Epithelial cell of proximal tubule (primary cell): ENCODE data around the gene PSKH1. TPM values are rescaled to one million over a fixed set of nuclear protein-coding genes. Genes with fewer than 3 reads are reported as not detected.

Experiments
- DNase-seq: peaks from one replicate; pipeline ENCODE4 v3.0.0-alpha.2; 2011; ENCODE audit warnings: low read depth
- H3K4me3 ChIP-seq: 2 replicates; pipeline ENCODE4 v1.5.1; 2011; ENCODE audit warnings: low read depth, mild to moderate bottlenecking, low read length
- total RNA-seq: library from RNA; depleted of rRNA; stranded (reverse); fragments of >200 nt; gene quantifications from 2 replicates; pipeline ENCODE4 v1.2.3, GENCODE V29; 2015
- TF ChIP-seq, protein P1 (sequence below): conservative IDR thresholded peaks from 2 replicates; pipeline ENCODE4 v1.5.1; 2012; ENCODE audit warnings: low read depth, mild to moderate bottlenecking, low read length

PSKH1 gene
- total RNA-seq, 1 donor from 2014 or later, result 6.7 TPM

DNA sequence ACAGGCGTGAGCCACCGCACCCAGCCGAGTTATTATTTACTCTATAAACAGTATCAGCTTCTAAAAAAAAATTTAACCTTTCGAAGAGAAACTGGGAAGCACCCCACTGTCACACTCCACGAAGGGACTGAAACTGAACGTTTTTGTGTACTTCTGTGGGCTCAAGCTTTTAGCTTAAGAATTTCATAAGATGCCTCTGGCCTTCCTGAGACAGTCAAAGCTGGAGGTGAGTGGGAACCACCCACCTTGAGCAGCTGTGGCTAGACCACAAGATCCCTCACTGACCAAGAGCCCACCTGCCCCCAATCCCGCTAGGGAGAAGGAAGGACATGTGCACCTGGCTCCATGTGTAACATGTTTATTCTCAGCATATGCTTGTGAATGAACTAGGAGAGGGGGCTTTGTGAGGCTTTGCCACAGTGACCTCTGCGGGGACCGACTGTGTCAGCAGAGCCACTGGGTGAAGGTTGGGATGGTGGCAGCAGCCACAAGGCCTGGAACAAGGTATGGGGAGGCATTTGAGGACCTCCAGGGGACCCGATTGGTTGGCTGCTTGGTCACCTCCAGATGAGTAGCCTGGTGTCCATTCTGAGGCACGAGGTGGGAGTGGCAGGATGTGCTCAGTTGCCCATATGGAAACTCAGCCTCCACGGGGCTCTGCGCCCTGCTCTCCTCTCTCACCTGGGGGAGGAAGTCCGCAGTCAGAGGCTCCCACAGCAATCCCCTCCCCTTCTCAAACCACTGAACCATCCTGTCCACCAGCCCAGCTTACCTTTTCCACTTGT is 82.5 kb downstream of the PSKH1 start:
- DNase-seq, result no peak
- TF ChIP-seq, protein P1, sequence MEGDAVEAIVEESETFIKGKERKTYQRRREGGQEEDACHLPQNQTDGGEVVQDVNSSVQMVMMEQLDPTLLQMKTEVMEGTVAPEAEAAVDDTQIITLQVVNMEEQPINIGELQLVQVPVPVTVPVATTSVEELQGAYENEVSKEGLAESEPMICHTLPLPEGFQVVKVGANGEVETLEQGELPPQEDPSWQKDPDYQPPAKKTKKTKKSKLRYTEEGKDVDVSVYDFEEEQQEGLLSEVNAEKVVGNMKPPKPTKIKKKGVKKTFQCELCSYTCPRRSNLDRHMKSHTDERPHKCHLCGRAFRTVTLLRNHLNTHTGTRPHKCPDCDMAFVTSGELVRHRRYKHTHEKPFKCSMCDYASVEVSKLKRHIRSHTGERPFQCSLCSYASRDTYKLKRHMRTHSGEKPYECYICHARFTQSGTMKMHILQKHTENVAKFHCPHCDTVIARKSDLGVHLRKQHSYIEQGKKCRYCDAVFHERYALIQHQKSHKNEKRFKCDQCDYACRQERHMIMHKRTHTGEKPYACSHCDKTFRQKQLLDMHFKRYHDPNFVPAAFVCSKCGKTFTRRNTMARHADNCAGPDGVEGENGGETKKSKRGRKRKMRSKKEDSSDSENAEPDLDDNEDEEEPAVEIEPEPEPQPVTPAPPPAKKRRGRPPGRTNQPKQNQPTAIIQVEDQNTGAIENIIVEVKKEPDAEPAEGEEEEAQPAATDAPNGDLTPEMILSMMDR, result no peak
- H3K4me3 ChIP-seq, result no peak overlapping the region

DNA sequence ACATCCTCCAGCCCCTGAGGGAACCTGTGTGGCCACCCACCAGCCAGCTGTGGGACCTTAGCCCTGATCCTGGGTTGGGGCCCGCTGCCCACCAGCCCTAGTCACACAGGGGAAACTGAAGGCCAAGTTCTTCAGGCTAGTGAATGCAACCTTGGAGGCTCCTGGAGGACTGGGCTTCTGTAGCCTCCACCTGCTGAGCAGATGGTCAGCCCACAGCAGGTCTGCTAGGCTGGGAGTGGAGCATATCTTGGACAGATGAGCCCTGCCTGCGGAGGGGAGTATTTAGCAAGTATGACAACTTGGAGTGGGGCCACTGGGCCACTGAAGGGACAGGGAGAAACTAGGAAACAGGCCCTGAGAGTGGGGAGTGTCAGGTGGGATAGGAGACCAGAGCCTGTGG is 83.2 kb downstream of the PSKH1 start:
- TF ChIP-seq, protein P1, result no peak
- no peak for DNase-seq
- H3K4me3 ChIP-seq, result no peak overlapping the region

DNA sequence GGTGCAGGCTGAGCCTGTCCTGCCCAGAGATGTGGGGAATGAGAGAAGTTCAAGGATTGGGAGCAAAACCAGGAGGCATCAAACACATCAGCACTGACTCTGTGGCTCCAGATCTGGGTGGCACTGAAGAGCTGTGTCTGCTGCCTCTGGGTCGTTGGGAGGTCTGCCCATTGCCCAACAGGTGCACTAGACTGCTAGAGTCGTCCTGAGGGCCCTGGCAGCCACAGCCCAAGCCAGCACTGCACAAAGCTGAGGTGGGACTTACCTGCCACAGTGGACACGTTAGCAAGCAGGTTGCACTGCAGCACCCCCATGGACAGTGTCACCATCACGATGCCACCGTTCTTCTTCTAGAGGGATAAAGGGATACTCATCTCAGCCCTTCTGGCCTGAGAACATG is 84.0 kb downstream of the PSKH1 start:
- no peak for DNase-seq
- TF ChIP-seq, protein P1, result no peak

DNA sequence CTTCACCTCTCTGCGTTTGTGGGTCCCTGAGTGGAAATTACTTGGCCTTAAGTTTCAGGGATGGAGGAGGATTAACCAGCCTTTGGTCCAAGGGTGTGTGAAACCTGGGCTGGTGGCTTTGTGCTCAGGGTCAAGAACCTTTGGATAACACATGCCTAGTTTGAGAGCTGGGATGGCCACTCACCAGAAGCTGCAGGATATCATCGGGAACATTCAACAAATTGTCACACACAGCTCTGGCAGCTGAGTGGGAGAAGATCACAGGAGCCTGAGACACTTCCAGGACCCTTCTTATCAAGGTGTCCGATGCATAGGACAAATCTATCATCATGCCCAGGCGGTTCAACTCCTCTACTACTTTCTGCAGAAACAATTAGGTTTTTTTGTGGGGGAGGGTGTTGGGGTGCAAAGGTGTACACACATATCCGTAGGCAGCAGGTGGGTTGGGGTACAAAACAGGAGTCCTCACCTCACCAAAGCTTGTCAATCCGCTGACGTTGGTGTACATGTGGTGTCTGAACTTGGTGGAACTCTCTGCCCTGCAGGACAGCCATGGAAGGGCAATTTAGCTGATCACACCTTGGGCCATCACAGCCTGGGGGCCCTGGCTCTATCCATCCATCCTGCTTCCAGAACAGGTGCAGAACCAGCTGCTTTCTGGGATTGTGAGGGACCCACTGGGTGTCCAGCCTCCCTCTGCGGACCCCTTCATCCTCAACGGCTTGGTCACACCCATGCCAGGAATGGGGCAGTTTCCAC is 84.6 kb downstream of the PSKH1 start:
- DNase-seq, result no peak
- H3K4me3 ChIP-seq, result no peak overlapping the region
- TF ChIP-seq, protein P1, result no peak

More for the DNA sequence above, 84.0 kb downstream of the PSKH1 start:
- no peak overlapping the region for H3K4me3 ChIP-seq

Other genes starting within 250 kb of the PSKH1 start
- 1.3 and 2.7 TPM in 2 replicates for gene CARMIL2, start 248.1 kb upstream of the PSKH1 start, total RNA-seq
- 71.6 and 73.2 TPM in 2 replicates for gene ACD, start 233.0 kb upstream of the PSKH1 start, total RNA-seq
- 13.3 and 15.9 TPM in 2 replicates for gene PARD6A, start 232.3 kb upstream of the PSKH1 start, total RNA-seq
- 12.2 and 17.4 TPM in 2 replicates for gene ENKD1, start 226.5 kb upstream of the PSKH1 start, total RNA-seq
- 4.7 and 5.9 TPM in 2 replicates for gene C16orf86, start 226.4 kb upstream of the PSKH1 start, total RNA-seq
- gene GFOD2, start 173.9 kb upstream of the PSKH1 start, total RNA-seq, result 16.1 and 20.1 TPM in 2 replicates
- 4.0 and 5.3 TPM in 2 replicates for gene RANBP10, start 86.7 kb upstream of the PSKH1 start, total RNA-seq
- gene TSNAXIP1, start 86.4 kb upstream of the PSKH1 start, total RNA-seq, result 0.07 and 0.52 TPM in 2 replicates
- 33.7 and 45.7 TPM in 2 replicates for gene THAP11, start 50.9 kb upstream of the PSKH1 start, total RNA-seq
- gene NUTF2, start 46.3 kb upstream of the PSKH1 start, total RNA-seq, result 219 and 549 TPM in 2 replicates
- gene CENPT, start 45.6 kb upstream of the PSKH1 start, total RNA-seq, result 36.3 and 40.4 TPM in 2 replicates
- 61.1 and 61.2 TPM in 2 replicates for gene EDC4, start 20.2 kb upstream of the PSKH1 start, total RNA-seq
- gene NRN1L, start 8.4 kb upstream of the PSKH1 start, total RNA-seq, result 0.46 TPM in 1 of 2 replicates, not detected in the other
- 1.6 and 2.1 TPM in 2 replicates for gene CTRL, start 38.6 kb downstream of the PSKH1 start, total RNA-seq
- gene PSMB10, start 43.6 kb downstream of the PSKH1 start, total RNA-seq, result 54.1 and 58.1 TPM in 2 replicates
- 7.5 TPM in 2 replicates for gene LCAT, start 50.9 kb downstream of the PSKH1 start, total RNA-seq
- 46.8 and 50.7 TPM in 2 replicates for gene SLC12A4, start 75.4 kb downstream of the PSKH1 start, total RNA-seq
- gene DPEP3, start 87.2 kb downstream of the PSKH1 start, total RNA-seq, result not detected in 2 replicates
- gene DPEP2, start 106.2 kb downstream of the PSKH1 start, total RNA-seq, result not detected in 2 replicates
- gene DPEP2NB, start 122.7 kb downstream of the PSKH1 start, total RNA-seq, result not detected in 2 replicates
- 5.3 and 11.8 TPM in 2 replicates for gene DDX28, start 130.0 kb downstream of the PSKH1 start, total RNA-seq
- gene DUS2, start 130.0 kb downstream of the PSKH1 start, total RNA-seq, result 20.9 and 28.5 TPM in 2 replicates
- 15.8 and 24.7 TPM in 2 replicates for gene NFATC3, start 192.1 kb downstream of the PSKH1 start, total RNA-seq